SK-N-SH treated with all-trans-retinoic acid at 6 μM for 48 hours (cell line): ENCODE data around the gene NBPF6.
"Not testable (repeated sequence)": the region's sequence is repeated elsewhere in the genome, so short reads cannot be mapped to it uniquely, and the experiment has no call there.

ENCODE experiments used
- ATAC-seq: fragments of 200-7000 bp; cut with Tn5 transposase; 3 replicates; pipeline ENCODE4 v1.9.1; 2020; ENCODE audit warnings: mild to moderate bottlenecking, moderate library complexity

The NBPF6 gene, protein sequence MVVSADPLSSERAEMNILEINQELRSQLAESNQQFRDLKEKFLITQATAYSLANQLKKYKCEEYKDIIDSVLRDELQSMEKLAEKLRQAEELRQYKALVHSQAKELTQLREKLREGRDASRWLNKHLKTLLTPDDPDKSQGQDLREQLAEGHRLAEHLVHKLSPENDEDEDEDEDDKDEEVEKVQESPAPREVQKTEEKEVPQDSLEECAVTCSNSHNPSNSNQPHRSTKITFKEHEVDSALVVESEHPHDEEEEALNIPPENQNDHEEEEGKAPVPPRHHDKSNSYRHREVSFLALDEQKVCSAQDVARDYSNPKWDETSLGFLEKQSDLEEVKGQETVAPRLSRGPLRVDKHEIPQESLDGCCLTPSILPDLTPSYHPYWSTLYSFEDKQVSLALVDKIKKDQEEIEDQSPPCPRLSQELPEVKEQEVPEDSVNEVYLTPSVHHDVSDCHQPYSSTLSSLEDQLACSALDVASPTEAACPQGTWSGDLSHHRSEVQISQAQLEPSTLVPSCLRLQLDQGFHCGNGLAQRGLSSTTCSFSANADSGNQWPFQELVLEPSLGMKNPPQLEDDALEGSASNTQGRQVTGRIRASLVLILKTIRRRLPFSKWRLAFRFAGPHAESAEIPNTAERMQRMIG

DNA sequence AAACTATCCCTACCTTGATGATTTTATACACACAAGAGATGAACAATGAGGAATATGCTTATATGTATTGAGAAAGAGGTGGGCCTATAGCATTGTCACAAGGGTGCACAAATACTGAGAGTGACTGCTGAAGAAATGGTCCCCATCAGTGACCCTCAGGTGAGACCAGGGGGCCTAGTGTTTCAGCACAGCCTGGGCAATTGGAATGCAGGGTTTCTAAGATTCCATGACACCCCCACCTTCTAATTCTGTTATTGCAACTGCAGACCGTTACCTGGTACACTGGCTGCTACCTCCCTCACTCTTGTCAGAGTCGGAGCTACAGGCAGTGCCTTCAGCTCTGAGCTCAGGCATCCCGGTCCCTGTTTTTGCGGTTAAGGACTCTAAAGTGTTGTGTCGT is at the start of gene NBPF6:
NBPF6 (plus strand) TSS at position 301 of the 400 bp plus-strand sequence. CDS start 259 bp downstream, outside the sequence.
- not testable (repeated sequence) for ATAC-seq

DNA sequence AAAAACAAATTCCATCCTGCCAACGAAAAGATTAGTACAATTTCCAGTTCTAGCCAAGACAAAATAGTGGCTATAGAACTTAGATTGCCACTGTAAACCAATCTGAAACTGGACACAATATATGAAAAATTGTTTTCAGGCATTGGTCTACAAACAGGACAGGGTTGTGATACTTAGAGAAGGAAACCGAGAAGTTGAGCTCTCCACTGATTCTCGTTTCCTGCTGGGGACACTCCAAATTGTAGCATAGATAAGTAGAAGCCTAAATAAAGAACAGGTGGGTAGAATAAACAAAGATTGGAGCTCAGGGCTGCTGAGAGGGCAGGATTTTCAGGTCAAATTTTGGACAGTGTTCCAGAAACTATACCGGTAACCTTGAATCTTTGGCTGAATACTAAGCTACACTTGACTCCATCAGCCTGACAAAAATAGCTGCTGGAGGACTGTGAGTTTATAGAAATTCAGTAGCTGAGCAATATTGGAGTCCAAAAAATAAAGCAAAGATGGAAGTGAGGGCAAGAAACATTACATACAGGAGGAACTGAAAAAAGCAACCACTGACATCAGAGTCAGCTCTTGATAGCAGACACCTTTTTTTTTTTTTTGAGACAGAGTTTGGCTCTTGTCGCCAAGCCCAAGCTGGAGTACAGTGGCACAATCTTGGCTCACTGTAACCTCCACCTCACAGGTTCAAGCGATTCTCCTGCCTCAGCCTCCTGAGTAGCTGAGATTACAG is 38.9 kb upstream of the NBPF6 start:
- not testable (repeated sequence) for ATAC-seq

DNA sequence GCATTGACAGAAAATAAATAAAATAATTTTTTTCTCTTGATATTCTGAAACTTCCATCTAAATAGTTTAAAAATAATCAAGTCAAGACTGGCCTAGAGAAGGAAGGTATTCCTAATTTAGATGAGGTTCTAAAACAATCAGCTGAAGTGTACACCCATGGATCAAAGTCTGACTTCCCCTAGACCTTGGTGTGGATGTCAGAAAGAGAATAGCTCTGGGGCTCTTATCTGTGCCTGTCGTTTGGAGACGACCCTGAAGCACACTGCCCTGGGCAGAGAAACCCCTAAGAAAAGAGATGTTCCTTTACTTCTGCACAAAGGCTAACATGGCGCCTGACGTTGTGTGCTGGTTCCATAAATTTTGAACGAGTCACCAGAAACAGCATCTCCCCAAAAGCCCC is 30.0 kb upstream of the NBPF6 start:
- ATAC-seq = not testable (repeated sequence)

DNA sequence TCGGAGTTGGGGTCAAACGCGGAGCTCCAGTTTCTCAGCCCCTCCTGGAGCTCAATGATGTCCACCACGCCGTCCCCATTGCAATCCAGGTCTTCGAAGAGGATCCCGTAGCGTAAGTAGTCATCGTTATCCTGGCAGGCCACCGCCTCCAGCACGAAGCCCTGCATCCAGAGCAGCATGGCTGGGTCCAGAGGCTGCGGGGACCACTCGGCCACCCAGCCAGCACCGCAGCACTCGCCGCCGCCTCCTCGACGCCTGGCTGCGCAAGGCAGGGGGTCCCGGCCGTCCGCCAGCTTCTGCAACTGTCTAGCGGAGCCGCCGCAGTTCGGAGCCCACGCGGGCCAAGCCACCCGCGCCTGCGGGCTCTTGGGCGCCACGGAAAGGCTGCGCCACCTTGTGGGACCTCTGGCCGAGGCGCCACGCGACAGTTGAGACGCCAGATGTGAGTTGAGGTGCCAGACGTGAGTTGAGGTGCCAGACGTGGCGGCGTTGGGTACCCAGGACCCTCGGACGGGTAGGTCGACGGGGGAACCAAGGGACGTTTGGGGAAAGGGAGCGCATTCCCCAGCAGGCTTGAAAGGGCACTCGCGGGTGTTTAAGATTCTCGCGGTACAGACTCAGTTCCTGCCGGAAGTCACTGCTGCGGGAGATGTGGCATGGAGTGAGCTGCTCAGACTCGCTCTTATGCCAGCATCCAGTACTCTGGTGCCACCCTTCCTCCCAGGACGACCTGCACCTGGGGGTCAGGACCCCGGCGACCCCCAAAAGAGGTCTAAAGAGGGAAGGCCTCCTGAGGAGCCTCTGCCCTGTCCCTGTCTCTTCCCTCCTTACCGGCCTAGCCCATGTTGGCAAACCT is 28.9 kb upstream of the NBPF6 start:
- peak; percentile 68 for ATAC-seq

DNA sequence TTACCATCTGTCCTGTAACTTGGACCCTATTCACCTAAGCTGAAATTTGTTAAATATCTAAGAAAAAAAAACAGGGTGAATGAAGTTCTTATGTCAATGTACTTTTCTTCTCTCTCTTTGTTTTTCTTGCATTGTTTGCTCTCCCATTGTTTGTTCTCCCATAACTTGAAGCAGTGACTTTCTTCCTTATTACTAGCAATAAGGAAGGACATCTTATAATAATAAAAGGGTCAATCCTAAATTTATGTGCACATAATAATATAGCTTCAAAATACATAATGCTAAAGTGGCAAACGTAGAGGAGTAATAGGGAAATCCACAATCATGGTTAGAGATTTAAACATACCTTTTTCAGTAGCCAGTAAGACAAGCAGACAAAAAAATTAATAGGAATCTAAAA is 23.3 kb upstream of the NBPF6 start:
- not testable (repeated sequence) for ATAC-seq

DNA sequence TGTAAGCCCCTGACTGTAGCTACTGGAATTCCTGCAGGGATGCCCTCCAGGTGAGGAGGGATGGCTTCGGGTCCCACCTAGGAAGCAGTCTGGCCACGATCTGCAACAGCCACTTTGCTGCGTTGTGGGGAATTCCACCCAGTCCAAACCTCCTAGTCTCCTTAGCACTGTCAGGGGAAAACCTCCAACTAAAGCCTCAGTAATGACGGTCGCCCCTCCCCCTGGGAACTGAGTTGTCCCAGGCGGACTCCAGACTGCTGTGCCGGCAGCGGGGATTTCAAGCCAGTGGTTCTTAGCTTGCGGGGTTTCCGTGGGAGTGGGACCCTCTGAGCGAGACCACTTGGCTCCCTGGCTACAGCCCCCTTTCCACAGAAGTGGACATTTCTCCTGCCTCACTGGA is 18.1 kb upstream of the NBPF6 start:
- not testable (repeated sequence) for ATAC-seq

DNA sequence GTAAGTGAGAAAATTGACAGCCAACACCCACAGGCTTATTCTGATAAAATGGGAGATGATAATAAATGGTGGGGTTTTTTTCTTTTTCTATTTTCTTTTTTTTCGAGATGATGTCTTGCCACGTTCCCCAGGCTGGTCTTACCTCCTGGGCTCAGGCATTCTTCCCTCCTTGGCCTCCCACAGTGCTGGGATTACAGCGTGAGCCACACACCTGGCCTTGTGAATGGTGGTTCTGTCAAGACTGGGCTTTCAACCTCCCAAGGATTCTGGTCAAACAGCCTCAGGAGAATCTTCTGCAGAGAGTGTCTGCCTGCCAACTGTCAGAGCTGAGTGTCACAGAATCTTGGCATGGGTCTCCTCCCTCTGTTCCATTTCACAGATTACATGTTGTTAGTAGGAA is 16.7 kb upstream of the NBPF6 start:
- ATAC-seq = not testable (repeated sequence)

DNA sequence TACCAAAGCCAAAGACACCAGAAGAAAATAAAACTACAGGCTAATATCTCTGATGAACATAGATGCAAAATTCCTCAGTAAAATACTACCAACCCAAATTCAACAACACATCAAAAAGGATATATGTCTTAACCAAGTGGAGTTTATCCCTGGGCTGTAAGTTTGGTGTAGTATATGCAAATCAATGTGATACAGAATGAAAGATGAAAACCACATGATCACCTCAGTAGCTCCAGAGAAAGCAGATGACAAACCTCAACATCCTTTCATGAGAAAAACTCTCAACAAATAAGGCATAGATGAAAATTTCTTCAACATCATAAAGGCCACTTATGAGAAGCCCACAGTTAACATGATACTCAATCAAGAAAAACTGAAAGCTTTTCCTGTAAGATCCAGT is 11.6 kb upstream of the NBPF6 start:
- ATAC-seq = not testable (repeated sequence)

DNA sequence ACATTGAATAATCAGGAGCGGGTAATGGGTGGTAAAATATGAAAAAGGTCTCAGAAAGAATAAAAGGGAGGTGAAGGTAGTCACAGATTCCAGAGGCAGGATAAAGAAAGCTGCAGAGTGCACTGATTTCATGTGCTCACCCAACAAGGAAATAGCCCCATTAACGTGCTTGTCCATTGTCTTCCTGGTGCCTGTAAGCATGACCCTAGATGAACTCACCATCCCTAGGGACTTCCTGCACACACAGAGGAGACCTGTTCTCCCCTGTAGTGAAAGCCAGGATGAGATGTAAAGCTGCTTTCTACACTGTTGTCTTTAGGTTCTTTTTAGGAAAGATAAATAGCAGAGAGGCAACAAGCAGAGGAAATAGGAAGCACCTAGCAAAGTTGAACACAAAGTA is 4.4 kb downstream of the NBPF6 start:
- not testable (repeated sequence) for ATAC-seq

DNA sequence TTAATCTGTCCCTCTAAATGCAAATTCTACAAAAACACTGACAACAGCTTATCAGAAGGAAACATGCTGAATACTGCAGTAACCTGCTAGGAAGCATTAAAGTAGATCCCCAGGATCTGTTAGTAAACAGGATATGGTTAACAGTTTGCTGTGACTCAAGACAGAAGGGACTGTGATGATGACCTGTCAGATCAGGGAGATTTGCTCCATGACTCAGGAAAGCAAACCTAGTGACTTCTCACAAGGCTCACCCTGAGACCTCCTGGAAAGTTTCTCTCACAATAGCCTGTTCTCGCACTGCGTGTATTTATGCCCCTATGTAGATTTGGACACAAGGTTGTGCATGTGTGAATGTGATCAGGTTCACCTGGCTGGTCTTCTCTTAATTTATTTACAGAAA is 8.5 kb downstream of the NBPF6 start:
- ATAC-seq = not testable (repeated sequence)

DNA sequence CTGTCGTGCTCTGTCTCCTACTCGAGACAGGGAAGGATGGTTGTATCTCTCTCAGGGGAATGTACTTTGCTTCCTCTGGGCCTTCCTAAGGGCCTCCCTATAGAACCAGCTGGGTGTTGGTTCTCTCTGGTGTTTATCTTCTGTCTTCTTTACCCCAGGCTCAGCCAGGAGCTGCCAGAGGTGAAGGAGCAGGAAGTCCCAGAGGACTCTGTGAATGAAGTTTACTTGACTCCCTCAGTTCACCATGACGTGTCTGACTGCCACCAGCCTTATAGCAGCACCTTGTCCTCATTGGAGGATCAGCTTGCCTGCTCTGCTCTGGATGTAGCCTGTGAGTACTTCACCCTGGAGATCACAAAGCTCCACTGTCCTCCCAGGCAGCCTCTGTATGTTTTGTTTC is 11.6 kb downstream of the NBPF6 start:
- not testable (repeated sequence) for ATAC-seq

DNA sequence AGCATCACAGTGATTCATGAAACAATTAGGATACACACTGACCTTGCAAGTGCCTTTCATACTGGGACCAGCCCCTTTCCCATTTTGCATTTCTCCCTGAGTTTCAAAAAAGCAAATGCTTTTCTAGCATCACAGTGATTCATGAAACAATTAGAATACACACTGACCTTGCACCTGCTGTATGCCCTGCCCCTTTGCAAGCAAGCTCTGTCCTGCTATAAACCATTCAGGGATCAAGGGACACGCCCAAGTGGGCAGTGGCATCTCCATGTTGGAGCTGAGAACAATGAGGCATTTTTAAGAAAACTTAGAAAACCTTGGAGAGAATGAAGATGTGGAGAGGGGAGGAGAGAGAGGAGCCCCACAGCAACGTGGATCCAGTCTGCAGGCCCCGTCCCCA is 13.8 kb downstream of the NBPF6 start:
- not testable (repeated sequence) for ATAC-seq

DNA sequence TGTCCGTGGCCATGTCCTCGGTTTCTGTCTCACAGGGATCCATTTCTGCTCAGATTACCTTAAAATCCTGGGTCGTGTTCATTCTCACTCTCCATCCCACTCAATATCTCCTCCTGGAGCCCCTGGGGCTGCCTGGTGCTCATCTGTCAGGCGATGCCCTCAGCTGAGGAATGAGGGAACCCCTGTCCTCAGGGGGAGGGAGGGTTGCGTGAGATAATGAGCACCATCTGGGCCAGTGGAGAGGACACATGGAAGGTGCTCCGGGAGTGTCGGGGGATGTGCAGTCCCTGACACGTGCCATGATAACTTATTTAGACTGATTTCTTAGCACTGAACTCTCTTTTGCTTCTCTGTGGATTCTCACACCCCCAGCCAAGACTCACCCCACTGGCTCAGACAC is 16.0 kb downstream of the NBPF6 start:
- not testable (repeated sequence) for ATAC-seq

DNA sequence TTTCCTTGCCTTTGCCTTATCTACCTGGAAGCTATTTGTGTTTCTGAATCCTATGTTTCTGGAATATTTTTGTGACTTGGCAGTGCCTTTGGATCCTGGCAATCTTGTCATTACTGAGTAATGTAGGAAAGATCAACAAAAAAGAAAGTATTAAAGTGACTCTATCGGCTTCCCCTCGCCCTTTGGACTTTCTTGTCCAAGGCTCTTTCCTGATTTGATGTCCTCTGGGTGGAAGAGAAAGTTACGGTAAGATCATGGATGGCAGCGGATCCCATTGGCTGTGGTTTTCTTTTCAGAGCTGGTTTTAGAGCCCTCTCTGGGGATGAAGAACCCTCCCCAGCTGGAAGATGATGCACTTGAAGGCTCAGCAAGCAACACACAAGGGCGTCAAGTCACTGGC is 17.0 kb downstream of the NBPF6 start:
- not testable (repeated sequence) for ATAC-seq

DNA sequence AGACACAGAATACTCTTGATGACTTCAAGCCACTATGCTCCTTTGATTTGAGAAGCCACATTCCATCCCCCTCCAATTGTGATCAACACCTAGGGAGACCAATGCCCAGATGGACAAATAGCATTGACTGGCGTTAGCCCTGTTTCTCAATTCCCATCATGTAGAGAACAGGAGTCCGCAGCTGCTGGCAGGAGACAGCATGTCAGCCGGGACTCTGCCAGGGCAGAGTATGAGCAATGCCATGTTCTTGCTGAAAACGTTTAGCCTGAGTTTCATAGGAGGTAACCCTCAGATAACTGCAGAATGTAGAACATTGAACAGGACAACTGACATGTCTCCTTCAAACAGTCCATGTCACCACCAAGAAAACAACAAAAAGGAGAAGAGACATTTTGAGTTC is 20.6 kb downstream of the NBPF6 start:
- not testable (repeated sequence) for ATAC-seq

DNA sequence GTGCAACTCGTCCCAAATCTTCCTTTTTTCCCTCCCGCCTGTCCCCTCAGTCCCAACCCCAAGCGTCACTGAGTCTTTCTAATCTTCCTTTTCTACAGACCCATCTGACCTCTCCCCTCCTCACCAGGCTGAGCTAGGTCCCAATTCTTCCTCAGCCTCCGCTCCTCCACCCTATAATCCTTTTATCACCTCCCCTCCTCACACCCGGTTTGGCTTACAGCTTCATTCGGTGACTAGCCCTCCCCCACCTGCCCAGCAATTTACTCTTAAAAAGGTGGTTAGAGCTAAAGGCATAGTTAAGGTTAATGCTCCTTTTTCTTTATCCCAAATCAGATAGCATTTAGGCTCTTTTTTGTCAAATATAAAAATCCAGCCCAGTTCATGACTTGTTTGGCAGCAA is 24.4 kb downstream of the NBPF6 start:
- not testable (repeated sequence) for ATAC-seq
